ENCODE data around the gene MPRIP. TPM values are rescaled to one million over a fixed set of nuclear protein-coding genes. Genes with fewer than 3 reads are reported as not detected.

MPRIP gene
- total RNA-seq, 1 experiment from 2014 or later: 258 TPM

DNA sequence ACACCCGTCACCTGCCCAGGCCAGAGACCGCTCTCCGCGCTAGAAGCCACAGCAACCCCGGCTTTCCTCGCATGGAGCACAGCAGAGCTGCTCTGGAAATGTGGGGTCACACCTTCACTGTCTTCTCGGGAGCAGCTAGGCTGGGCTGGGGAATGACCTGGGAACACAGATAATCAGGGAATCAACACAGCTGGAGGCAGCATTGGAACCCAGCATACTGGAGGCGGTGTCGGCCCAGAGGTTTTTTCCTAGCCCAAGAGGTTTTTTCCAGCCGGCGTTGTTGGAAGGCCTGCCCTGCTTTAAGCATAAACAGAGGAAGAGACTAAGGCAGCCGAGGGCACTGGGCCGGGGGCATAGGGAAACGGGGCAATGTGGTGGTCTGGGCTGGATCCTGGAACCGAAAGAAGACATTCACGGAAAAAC lies 164.7 kb downstream of the MPRIP start:
- Histone ChIP-seq H3K4me3 (replicated peaks in 1 of 2; ENCODE audit: low read depth in 1 of 2, low read length in 2 of 2) (no peak overlapping the region), H3K79me2 (ENCODE audit: insufficient read depth, low read length) (peaks cover 30% of the 10 kb centered on the region), H3K9ac (ENCODE audit: low read length) (peak overlapping the region; percentile 10; the same call in 1 of the 2 replicates), H3K36me3 (ENCODE audit: control insufficient read depth in 1 of 2, insufficient read depth in 2 of 2, low read length in 2 of 2) (peaks cover 5 to 20% of the 10 kb centered on the region in 2 experiments), H3K9me3 (ENCODE audit: control insufficient read depth in 1 of 2, insufficient read depth in 1 of 2, low read depth in 1 of 2, low read length in 2 of 2) (no peaks in the 10 kb centered on the region), H3K4me1 (ENCODE audit: control insufficient read depth in 1 of 2, insufficient read depth in 2 of 2, low read length in 2 of 2) (peaks cover 7 to 31% of the 10 kb centered on the region in 2 experiments), H3K4me2 (ENCODE audit: low read length) (peak overlapping the region; percentile 100), H2AFZ (ENCODE audit: low read depth, low read length, poor library complexity, severe bottlenecking) (peak overlapping the region; percentile 13), H3K9me2 (ENCODE audit: insufficient read depth) (no peaks in the 10 kb centered on the region), H3K27me3 (ENCODE audit: insufficient read depth, low read length) (no peaks in the 10 kb centered on the region), H3K27ac (ENCODE audit: low read depth, low read length) (peak overlapping the region; percentile 89; the same call in 1 of the 2 replicates), H4K20me1 (ENCODE audit: insufficient read depth) (no peaks in the 10 kb centered on the region)
- no peak for ATAC-seq
- intact Hi-C loops (cut with micrococcal nuclease): loop anchor here (2.0 kb wide), 1 partner anchor 74 kb away; the partner anchor contains the start of gene COPS3
- no peak for DNase-seq (ENCODE audit: low read depth, low spot score)
- POLR2A ChIA-PET: no interaction called here
- CTCF ChIA-PET: no interaction called here
- no peak for TF ChIP-seq EZH2 (IDR thresholded peaks at IDR 0.05)
- no peak for TF ChIP-seq JUND (IDR thresholded peaks at IDR 0.05)
- TF ChIP-seq SRF (IDR thresholded peaks at IDR 0.05; ENCODE audit: low read depth): no peak
- no peak for TF ChIP-seq ZNF274 (IDR thresholded peaks at IDR 0.05; ENCODE audit: low read depth, low read length)
- TF ChIP-seq ATF3 (IDR thresholded peaks at IDR 0.05): no peak
- no peak for TF ChIP-seq FOSL1 (IDR thresholded peaks at IDR 0.05; ENCODE audit: low read depth)
- TF ChIP-seq TCF7L2 (IDR thresholded peaks at IDR 0.05; ENCODE audit: borderline replicate concordance, extremely low read depth, insufficient read depth, insufficient read length): no peak
- no peak for TF ChIP-seq POLR2AphosphoS5 (IDR thresholded peaks at IDR 0.05; ENCODE audit: low read depth, low read length)
- no peak for TF ChIP-seq POLR2A (IDR thresholded peaks at IDR 0.05; ENCODE audit: borderline replicate concordance, extremely low read depth, insufficient read depth, insufficient read length)
- TF ChIP-seq EZH2phosphoT487 (IDR thresholded peaks at IDR 0.05; ENCODE audit: borderline replicate concordance): no peak
- no peak for TF ChIP-seq ELF1 (IDR thresholded peaks at IDR 0.05; ENCODE audit: borderline replicate concordance, low read depth)
- no peak for TF ChIP-seq ZFX (IDR thresholded peaks at IDR 0.05)
- TF ChIP-seq SIN3A (IDR thresholded peaks at IDR 0.05; ENCODE audit: low read depth): no peak
- TF ChIP-seq CTCF (IDR thresholded peaks at IDR 0.05 in 2 of 3, conservative IDR thresholded peaks at IDR 0.05 in 1 of 3; ENCODE audit: borderline replicate concordance in 1 of 3, insufficient read depth in 1 of 3, low read depth in 2 of 3, low read length in 2 of 3): no peak
- TF ChIP-seq, protein P1, sequence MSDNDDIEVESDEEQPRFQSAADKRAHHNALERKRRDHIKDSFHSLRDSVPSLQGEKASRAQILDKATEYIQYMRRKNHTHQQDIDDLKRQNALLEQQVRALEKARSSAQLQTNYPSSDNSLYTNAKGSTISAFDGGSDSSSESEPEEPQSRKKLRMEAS (IDR thresholded peaks at IDR 0.05): no peak
- TF ChIP-seq, protein P2, sequence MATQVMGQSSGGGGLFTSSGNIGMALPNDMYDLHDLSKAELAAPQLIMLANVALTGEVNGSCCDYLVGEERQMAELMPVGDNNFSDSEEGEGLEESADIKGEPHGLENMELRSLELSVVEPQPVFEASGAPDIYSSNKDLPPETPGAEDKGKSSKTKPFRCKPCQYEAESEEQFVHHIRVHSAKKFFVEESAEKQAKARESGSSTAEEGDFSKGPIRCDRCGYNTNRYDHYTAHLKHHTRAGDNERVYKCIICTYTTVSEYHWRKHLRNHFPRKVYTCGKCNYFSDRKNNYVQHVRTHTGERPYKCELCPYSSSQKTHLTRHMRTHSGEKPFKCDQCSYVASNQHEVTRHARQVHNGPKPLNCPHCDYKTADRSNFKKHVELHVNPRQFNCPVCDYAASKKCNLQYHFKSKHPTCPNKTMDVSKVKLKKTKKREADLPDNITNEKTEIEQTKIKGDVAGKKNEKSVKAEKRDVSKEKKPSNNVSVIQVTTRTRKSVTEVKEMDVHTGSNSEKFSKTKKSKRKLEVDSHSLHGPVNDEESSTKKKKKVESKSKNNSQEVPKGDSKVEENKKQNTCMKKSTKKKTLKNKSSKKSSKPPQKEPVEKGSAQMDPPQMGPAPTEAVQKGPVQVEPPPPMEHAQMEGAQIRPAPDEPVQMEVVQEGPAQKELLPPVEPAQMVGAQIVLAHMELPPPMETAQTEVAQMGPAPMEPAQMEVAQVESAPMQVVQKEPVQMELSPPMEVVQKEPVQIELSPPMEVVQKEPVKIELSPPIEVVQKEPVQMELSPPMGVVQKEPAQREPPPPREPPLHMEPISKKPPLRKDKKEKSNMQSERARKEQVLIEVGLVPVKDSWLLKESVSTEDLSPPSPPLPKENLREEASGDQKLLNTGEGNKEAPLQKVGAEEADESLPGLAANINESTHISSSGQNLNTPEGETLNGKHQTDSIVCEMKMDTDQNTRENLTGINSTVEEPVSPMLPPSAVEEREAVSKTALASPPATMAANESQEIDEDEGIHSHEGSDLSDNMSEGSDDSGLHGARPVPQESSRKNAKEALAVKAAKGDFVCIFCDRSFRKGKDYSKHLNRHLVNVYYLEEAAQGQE (IDR thresholded peaks at IDR 0.05; ENCODE audit: low read depth): no peak
- no peak for TF ChIP-seq YY1 (IDR thresholded peaks at IDR 0.05; ENCODE audit: extremely low read depth, insufficient replicate concordance, low read depth, low read length)
- no peak for TF ChIP-seq SP1 (IDR thresholded peaks at IDR 0.05; ENCODE audit: low read depth)
- no peak for TF ChIP-seq RAD21 (IDR thresholded peaks at IDR 0.05; ENCODE audit: low read depth)
- no TSS peak for BruUV-seq (replicated peaks)
- RAD21 ChIA-PET (ENCODE audit: low non-redundant PET in 1 of 2, low total read pairs in 2 of 2, uncharacterized antibody in 2 of 2, unreplicated experiment in 2 of 2): no interaction called here
